Natural killer cell treated with Interleukin-12 subunit alpha and Interleukin-12 subunit beta and Interleukin-15 and Interleukin-18, amount 100 ng/mL, for 72 hours (primary cell): ENCODE data around the gene CAPZA1. TPM values are rescaled to one million over a fixed set of nuclear protein-coding genes. Genes with fewer than 3 reads are reported as not detected.
"Not testable (repeated sequence)": the region's sequence is repeated elsewhere in the genome, so short reads cannot be mapped to it uniquely, and the experiment has no call there.

Source experiments
- ATAC-seq, 2 donors: fragments of 150-1000 bp; cut with Tn5 transposase in 1 of 2; sonication (Bioruptor Pico), chemical (Tn5 transposase) in 1 of 2; 2 replicates each; pipeline ENCODE4 v1.10.0; 2021
- DNase-seq: peaks from one replicate; pipeline ENCODE4 v3.0.0; 2022; ENCODE audit warnings: low spot score
- H3K27ac Mint-ChIP-seq, 2 donors: 1 replicate in 1 of 2; 2 replicates in 1 of 2; pipeline ENCODE4 v1.8.0; 2022; ENCODE audit warnings: mixed read lengths in 2 of 2, mild to moderate bottlenecking in 1 of 2, moderate library complexity in 1 of 2
- H3K27me3 Mint-ChIP-seq, 2 donors: 1 replicate in 1 of 2; 2 replicates in 1 of 2; pipeline ENCODE4 v1.8.0; 2022; ENCODE audit warnings: mixed read lengths in 2 of 2
- H3K36me3 Mint-ChIP-seq: one replicate; pipeline ENCODE4 v1.8.0; 2022; ENCODE audit warnings: mixed read lengths
- H3K4me1 Mint-ChIP-seq, 2 donors: 1 replicate in 1 of 2; 2 replicates in 1 of 2; pipeline ENCODE4 v1.8.0; 2022; ENCODE audit warnings: low read depth in 2 of 2, mixed read lengths in 2 of 2, mild to moderate bottlenecking in 1 of 2
- H3K4me3 Mint-ChIP-seq: one replicate; pipeline ENCODE4 v1.8.0; 2022; ENCODE audit warnings: mixed read lengths
- H3K9me3 Mint-ChIP-seq: 2 replicates; pipeline ENCODE4 v1.8.0; 2022; ENCODE audit warnings: mixed read lengths
- total RNA-seq, 2 donors: library from RNA; stranded (reverse); gene quantifications; one replicate each; pipeline ENCODE4 v1.2.3, GENCODE V29; 2022

The CAPZA1 gene
- total RNA-seq, 2 donors from 2014 or later: 213 to 259 TPM

GRCh38 chr1:112614460-112615065 lies 5.1 kb upstream of the CAPZA1 start:
- Mint-ChIP-seq H3K27ac (no peak overlapping the region), H3K9me3 (no peaks in the 10 kb centered on the region)

GRCh38 chr1:112618114-112618720 lies 1.4 kb upstream of the CAPZA1 start:
- peak overlapping the region; percentile 99 for H3K27ac Mint-ChIP-seq
- H3K27me3 Mint-ChIP-seq: no peaks in the 10 kb centered on the region
- peaks cover 18 to 34% of the 10 kb centered on the region in 2 donors for H3K4me1 Mint-ChIP-seq
- no peaks in the 10 kb centered on the region for H3K9me3 Mint-ChIP-seq
- ATAC-seq (peak in 1 of 2 donors; percentile 40), DNase-seq (no peak)
- peak overlapping the region; percentile 99 for H3K4me3 Mint-ChIP-seq
- peaks cover 8% of the 10 kb centered on the region for H3K36me3 Mint-ChIP-seq

More at GRCh38 chr1:112614460-112615065, 5.1 kb upstream of the CAPZA1 start:
- peaks cover 15 to 17% of the 10 kb centered on the region in 2 donors for H3K4me1 Mint-ChIP-seq
- no peak for DNase-seq
- H3K4me3 Mint-ChIP-seq: no peak overlapping the region
- H3K36me3 Mint-ChIP-seq: peaks cover 4% of the 10 kb centered on the region
- no peak for ATAC-seq
- no peaks in the 10 kb centered on the region for H3K27me3 Mint-ChIP-seq

DNA sequence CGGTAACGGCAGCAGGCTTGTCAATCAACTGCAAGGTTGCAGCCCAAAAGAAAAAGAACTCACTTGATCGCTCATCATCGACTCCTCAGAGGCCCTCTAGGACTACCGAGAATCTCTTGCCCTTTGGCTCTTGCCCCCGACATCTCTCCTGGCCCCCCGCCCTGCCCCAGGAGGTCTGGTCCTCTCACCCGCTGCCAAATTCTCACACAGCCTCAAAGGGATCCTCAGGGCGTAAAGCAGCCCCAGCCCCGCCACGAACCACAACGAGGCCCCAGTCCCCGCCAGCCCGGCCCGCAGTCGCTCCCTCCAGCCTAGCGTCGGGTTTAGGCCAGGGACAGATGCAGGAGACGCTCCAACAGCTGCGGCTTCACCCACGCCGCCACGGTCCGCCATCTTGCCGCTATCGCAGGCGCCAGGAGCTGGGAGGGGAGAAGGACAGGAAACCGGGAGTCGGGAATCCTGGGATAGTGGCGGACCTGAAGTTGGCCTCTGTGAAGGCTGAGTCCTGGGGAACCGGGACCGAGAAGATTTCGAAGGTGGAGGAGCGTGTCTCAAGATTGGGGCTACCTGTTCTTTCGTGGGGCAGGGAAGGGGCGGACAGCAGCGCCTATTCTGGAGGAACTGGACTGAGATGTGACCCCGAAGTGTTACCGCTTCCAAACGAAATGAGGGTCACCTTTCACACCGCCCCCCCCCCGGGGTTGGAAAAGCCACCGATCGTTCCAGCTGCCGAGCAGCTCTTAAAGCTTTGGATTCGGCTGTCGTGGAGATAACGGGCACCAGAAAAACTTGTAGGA lies 713 bp upstream of the CAPZA1 start, which contains the start of gene ST7L:
Gene ST7L (minus strand): TSS at position 421 of the 797 bp plus-strand sequence. CDS start 28 bp downstream, at position 393.
- peak; percentile 43 to 45 for ATAC-seq
- peak; percentile 65 for DNase-seq
- no peaks in the 10 kb centered on the region for H3K9me3 Mint-ChIP-seq
- no peaks in the 10 kb centered on the region for H3K27me3 Mint-ChIP-seq
- peaks cover 18 to 35% of the 10 kb centered on the region in 2 donors for H3K4me1 Mint-ChIP-seq
- peaks cover 8% of the 10 kb centered on the region for H3K36me3 Mint-ChIP-seq
- peak within 1 kb of the TSS; percentile 99 for H3K4me3 Mint-ChIP-seq
- H3K27ac Mint-ChIP-seq: peak within 1 kb of the TSS; percentile 99

GRCh38 chr1:112620377-112620695 lies 704 bp downstream of the CAPZA1 start:
- Mint-ChIP-seq H3K4me1 (peaks cover 27 to 44% of the 10 kb centered on the region in 2 donors), H3K36me3 (peaks cover 8% of the 10 kb centered on the region), H3K27me3 (no peaks in the 10 kb centered on the region), H3K4me3 (peak overlapping the region; percentile 99), H3K9me3 (no peaks in the 10 kb centered on the region), H3K27ac (peak overlapping the region; percentile 99)
- DNase-seq (no peak), ATAC-seq (no peak)

DNA sequence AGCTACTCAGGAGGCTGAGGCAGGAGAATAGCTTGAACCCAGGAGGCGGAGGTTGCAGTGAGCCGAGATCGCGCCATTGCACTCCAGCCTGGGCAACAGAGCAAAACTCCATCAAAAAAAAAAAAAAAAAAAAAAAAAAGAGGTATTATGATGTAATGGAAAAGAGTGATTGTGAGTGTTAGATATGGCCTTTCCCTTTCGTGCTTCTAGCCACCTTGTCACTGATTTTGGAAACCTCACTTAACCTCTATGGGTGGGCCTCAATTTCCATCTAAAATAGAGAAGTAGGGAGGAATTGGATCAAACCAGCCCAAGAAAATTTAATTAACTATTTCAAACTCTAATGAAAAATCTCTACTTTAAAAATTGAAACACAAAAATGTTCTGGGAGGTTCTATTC lies 4.9 kb downstream of the CAPZA1 start:
- not testable (repeated sequence) for ATAC-seq, H3K9me3 Mint-ChIP-seq, DNase-seq, H3K27me3 Mint-ChIP-seq
- Mint-ChIP-seq H3K36me3 (peaks cover 20% of the 10 kb centered on the region), H3K4me1 (peaks cover 51 to 62% of the 10 kb centered on the region in 2 donors), H3K4me3 (peak overlapping the region; percentile 47), H3K27ac (peak overlapping the region in 1 of 2 donors; percentile 5)

- no peak for DNase-seq
- ATAC-seq: peak in 1 of 2 donors; percentile 38
- H3K27ac Mint-ChIP-seq: peak overlapping the region in 1 of 2 donors; percentile 5
- H3K27me3 Mint-ChIP-seq: no peaks in the 10 kb centered on the region
- H3K9me3 Mint-ChIP-seq: no peaks in the 10 kb centered on the region
- H3K36me3 Mint-ChIP-seq: peaks cover 14% of the 10 kb centered on the region
- peaks cover 58 to 63% of the 10 kb centered on the region in 2 donors for H3K4me1 Mint-ChIP-seq
- H3K4me3 Mint-ChIP-seq: peak overlapping the region; percentile 18
Observed at GRCh38 chr1:112625696-112626095, 6.1 kb downstream of the CAPZA1 start.

GRCh38 chr1:112626193-112626592 lies 6.6 kb downstream of the CAPZA1 start:
- peaks cover 19% of the 10 kb centered on the region for H3K36me3 Mint-ChIP-seq
- peak overlapping the region; percentile 5 to 15 for H3K27ac Mint-ChIP-seq
- no peaks in the 10 kb centered on the region for H3K27me3 Mint-ChIP-seq
- no peaks in the 10 kb centered on the region for H3K9me3 Mint-ChIP-seq
- ATAC-seq: no peak
- peak overlapping the region; percentile 18 for H3K4me3 Mint-ChIP-seq
- no peak for DNase-seq
- H3K4me1 Mint-ChIP-seq: peaks cover 63 to 65% of the 10 kb centered on the region in 2 donors

GRCh38 chr1:112626887-112627286 lies 7.3 kb downstream of the CAPZA1 start:
- Mint-ChIP-seq H3K4me3 (no peak overlapping the region), H3K27ac (peak overlapping the region in 1 of 2 donors; percentile 15), H3K27me3 (no peaks in the 10 kb centered on the region), H3K9me3 (no peaks in the 10 kb centered on the region), H3K36me3 (peaks cover 19% of the 10 kb centered on the region), H3K4me1 (peaks cover 65 to 68% of the 10 kb centered on the region in 2 donors)
- ATAC-seq (no peak), DNase-seq (no peak)

DNA sequence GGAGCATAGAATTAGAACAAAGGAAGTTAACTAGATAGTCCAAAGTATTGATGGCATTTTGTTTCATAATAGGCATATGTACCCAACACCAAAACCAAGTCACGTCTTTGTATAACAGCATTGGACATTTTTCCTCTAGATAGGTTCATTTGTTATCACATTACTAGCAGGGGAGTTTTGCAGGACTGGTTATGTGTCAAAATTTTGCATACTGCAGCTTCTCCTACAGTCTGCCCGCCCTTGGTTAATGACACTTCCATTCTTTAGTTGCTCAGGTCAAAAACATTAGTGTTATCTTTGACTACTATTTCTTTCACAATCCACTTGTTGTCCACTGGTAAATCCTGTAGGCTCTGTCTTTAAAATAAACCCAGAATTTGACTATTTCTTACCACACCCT lies 8.9 kb downstream of the CAPZA1 start:
- H3K4me1 Mint-ChIP-seq: peaks cover 67 to 77% of the 10 kb centered on the region in 2 donors
- DNase-seq: no peak
- peak overlapping the region; percentile 6 to 41 for H3K27ac Mint-ChIP-seq
- peak overlapping the region; percentile 37 for H3K4me3 Mint-ChIP-seq
- no peaks in the 10 kb centered on the region for H3K27me3 Mint-ChIP-seq
- peak in 1 of 2 donors; percentile 77 for ATAC-seq
- H3K9me3 Mint-ChIP-seq: no peaks in the 10 kb centered on the region
- H3K36me3 Mint-ChIP-seq: peaks cover 22% of the 10 kb centered on the region

GRCh38 chr1:112629256-112629655 lies 9.6 kb downstream of the CAPZA1 start:
- DNase-seq (no peak), ATAC-seq (no peak)
- H3K9me3 Mint-ChIP-seq: no peaks in the 10 kb centered on the region
- H3K27me3 Mint-ChIP-seq: no peaks in the 10 kb centered on the region
- peaks cover 27% of the 10 kb centered on the region for H3K36me3 Mint-ChIP-seq
- H3K4me1 Mint-ChIP-seq: peaks cover 72 to 84% of the 10 kb centered on the region in 2 donors
- peak overlapping the region; percentile 16 for H3K4me3 Mint-ChIP-seq
- peak overlapping the region; percentile 3 to 6 for H3K27ac Mint-ChIP-seq

GRCh38 chr1:112633628-112634027 lies 14.0 kb downstream of the CAPZA1 start:
- Mint-ChIP-seq H3K27ac (peak overlapping the region; percentile 20 to 21), H3K9me3 (no peaks in the 10 kb centered on the region), H3K4me3 (peak overlapping the region; percentile 49), H3K27me3 (no peaks in the 10 kb centered on the region), H3K36me3 (peaks cover 28% of the 10 kb centered on the region), H3K4me1 (peaks cover 57 to 84% of the 10 kb centered on the region in 2 donors)
- no peak for DNase-seq
- no peak for ATAC-seq

DNA sequence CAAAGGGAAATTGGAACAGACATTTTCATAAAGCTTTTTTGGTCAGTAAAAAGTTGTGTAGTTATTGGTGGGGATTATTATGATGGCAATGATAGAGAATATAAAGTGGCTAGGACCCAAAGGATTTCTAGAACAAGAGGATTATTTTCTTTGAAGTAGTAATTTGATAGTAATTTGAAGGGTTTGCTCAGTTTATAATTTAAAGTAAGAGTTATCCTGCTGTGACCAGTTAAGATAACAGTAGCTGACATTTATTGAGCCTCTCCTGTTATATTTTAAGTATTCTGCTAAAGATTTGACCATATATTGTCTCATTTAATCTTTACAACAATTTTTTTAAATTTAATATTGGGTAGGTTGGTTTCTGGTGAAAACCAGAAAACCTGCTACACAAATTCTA lies 14.7 kb downstream of the CAPZA1 start:
- H3K36me3 Mint-ChIP-seq: peaks cover 22% of the 10 kb centered on the region
- H3K9me3 Mint-ChIP-seq: no peaks in the 10 kb centered on the region
- peaks cover 53 to 81% of the 10 kb centered on the region in 2 donors for H3K4me1 Mint-ChIP-seq
- peak overlapping the region; percentile 21 to 73 for H3K27ac Mint-ChIP-seq
- H3K27me3 Mint-ChIP-seq: no peaks in the 10 kb centered on the region
- DNase-seq (no peak), ATAC-seq (no peak)
- H3K4me3 Mint-ChIP-seq: peak overlapping the region; percentile 49

DNA sequence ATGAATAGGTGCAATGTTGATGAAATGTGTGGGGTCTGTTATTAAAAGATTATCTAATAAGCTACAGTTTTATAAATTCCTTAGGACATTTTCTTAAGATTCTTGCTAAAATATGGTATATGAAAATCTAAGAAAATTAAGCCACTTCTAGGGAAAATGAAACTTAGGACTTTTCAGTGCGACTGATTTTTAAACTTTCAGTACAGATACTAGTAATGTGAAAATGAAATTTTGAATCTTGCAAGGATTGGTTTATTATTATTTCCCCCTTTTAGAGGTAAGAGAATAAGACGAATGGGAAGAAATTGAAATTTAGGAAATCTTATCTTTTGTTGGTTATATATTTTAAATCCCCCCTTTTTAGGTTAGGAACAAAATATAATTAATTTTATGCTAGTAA lies 16.4 kb downstream of the CAPZA1 start:
- Mint-ChIP-seq H3K4me3 (peak overlapping the region; percentile 73), H3K27me3 (no peaks in the 10 kb centered on the region), H3K36me3 (peaks cover 15% of the 10 kb centered on the region), H3K27ac (peak overlapping the region; percentile 63 to 75), H3K9me3 (no peaks in the 10 kb centered on the region), H3K4me1 (peaks cover 43 to 71% of the 10 kb centered on the region in 2 donors)
- DNase-seq (no peak), ATAC-seq (no peak)
